Fibroblast of pulmonary artery (primary cell): ENCODE measurements around the gene MS4A4A.

Source experiments
- DNase-seq: peaks from one replicate; pipeline ENCODE4 v3.0.0-alpha.2; 2010; ENCODE audit warnings: low read depth
- H3K4me3 ChIP-seq: replicated peaks from 2 replicates; pipeline ENCODE4 v1.5.1; 2011; ENCODE audit warnings: low read depth, mild to moderate bottlenecking, control low read depth, low read length, moderate library complexity
- TF ChIP-seq, protein P1 (sequence below): IDR thresholded peaks from 2 replicates; pipeline ENCODE4 v1.5.1; 2011; ENCODE audit warnings: mild to moderate bottlenecking, control low read depth, low read length, inconsistent platforms; ENCODE audit errors: missing control alignments

The MS4A4A gene

DNA sequence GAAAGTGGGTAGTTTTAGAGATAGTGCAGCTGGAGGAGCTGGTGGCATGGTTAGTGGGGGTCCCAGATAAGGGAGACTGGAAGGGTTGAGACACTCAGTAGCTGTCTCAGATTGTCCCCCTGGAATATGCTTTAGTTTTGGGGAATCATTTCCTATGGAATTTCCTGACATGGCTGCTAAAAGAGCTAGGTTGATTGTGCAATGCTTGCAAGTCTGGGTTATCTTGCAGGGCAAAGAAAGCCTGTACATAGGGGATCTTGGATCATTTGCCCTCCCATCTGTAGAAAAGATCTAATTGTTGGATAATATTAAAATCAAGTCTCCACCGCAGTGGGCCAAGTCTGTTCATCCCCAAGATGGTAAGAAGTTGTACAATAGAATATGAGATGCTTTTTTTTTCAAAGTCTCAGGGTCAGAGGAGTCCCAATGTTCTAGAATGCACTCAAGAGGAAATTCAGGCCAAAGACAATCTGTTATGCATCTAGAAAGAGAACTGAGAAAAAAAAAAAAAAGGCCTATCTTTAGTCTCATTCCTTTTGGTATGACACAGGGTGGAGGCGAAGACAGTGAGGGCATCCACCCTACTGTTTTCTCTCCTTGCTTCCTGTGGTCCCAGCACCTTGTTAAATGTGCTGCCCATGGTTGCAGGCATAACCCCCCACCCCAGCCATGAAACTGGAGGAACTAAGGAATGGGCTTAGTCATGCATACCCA is 66.8 kb downstream of the MS4A4A start:
- TF ChIP-seq, protein P1, sequence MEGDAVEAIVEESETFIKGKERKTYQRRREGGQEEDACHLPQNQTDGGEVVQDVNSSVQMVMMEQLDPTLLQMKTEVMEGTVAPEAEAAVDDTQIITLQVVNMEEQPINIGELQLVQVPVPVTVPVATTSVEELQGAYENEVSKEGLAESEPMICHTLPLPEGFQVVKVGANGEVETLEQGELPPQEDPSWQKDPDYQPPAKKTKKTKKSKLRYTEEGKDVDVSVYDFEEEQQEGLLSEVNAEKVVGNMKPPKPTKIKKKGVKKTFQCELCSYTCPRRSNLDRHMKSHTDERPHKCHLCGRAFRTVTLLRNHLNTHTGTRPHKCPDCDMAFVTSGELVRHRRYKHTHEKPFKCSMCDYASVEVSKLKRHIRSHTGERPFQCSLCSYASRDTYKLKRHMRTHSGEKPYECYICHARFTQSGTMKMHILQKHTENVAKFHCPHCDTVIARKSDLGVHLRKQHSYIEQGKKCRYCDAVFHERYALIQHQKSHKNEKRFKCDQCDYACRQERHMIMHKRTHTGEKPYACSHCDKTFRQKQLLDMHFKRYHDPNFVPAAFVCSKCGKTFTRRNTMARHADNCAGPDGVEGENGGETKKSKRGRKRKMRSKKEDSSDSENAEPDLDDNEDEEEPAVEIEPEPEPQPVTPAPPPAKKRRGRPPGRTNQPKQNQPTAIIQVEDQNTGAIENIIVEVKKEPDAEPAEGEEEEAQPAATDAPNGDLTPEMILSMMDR = no peak
- no peak overlapping the region for H3K4me3 ChIP-seq
- DNase-seq = no peak

DNA sequence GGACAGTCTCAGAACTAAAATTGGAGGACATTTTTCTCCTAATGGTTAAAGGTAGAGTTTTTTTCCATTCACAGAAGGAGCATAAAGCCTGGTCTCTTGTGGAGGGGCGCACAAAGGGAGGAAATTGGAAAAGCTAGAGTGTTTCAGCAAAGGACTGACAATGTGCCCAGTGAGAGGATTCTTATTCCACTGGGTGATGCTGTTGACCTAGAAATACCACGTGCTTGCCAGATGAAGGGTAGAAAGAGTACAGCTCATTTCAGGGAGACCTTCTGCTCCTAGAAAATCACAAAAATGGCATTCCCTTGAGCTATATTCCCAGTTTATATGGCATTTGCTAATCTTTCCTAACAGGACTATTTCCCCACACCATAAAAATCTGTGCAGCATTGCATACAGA is 67.7 kb downstream of the MS4A4A start:
- H3K4me3 ChIP-seq = no peak overlapping the region
- DNase-seq = no peak
- TF ChIP-seq, protein P1 = no peak

DNA sequence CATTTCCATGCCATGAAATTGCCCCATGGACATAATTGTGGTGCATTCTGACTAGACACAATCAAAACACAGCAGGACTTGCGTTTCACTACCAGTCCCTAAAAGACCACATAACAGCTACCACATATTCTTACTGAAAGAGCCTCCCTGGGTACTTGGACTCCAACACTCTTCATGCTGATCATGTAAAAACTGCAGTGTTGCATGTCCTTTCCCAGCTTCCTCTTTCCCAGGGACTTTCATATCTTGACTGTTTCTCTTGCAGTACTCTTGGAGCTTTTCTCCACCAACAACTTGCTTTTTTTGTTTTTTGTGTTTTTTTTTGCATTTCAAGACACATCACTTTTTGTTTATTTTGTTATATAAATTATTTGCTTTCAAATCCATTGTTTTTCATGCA is 69.5 kb downstream of the MS4A4A start:
- DNase-seq = no peak
- no peak overlapping the region for H3K4me3 ChIP-seq
- TF ChIP-seq, protein P1 = no peak

DNA sequence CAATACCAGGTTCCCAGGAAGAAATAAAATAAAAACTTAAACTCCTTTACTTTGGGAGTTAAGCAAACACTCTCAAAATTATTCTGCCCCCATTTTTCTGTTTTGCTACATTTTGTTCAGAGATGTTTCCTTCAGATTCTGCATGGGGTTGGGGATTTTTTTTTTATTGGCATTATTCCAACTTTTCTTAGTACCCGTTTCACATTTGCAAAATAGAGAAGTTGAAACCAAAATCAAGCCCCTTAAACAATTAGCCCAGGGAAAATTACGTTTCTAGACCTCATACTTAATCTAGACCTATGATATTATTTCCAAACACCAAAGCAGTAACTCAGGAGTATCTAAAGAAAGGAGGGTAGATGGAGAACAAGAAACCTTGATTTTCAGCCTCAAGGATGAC is 77.3 kb downstream of the MS4A4A start:
- DNase-seq = no peak
- no peak overlapping the region for H3K4me3 ChIP-seq
- TF ChIP-seq, protein P1 = no peak
